GM10248 (cell line): ENCODE data around the gene EFCAB13.
A peak's percentile ranks its signal among the peaks of the same experiment; 100 is the strongest.

Experiments used
- CTCF ChIA-PET: fragments of 300-600 bp; sonication (Branson Sonifier 250); formaldehyde crosslinking; extraction: SDS; loops from one replicate; lab custom pipeline; 2021; ENCODE audit warnings: antibody characterized with exemption; lab: Yijun Ruan, JAX
- POLR2A ChIA-PET: fragments of 350-650 bp; sonication (Branson Sonifier 250); formaldehyde crosslinking; extraction: SDS; loops from one replicate; lab custom pipeline; 2020; ENCODE audit warnings: antibody characterized with exemption; lab: Yijun Ruan, JAX
- DNase-seq: peaks from one replicate; pipeline ENCODE4 v3.0.0; 2012; ENCODE audit errors: extremely low spot score
- CTCF ChIP-seq: IDR thresholded peaks from 2 replicates; pipeline ENCODE4 v1.5.1; 2012; ENCODE audit warnings: mild to moderate bottlenecking, low read depth; ENCODE audit errors: extremely low read depth, missing control alignments, control extremely low read depth

The EFCAB13 gene

GRCh38 chr17:47286198-47286914 is 37.4 kb upstream of the EFCAB13 start:
- no peak for TF ChIP-seq CTCF
- CTCF ChIA-PET = interaction anchor here (0.9 to 6.4 kb wide), 16 partner anchors 9 to 60 kb away, joined by 3 to 42 read pairs (median 5); partner anchors contain the start of gene EFCAB13
- DNase-seq = peak; percentile 71
- POLR2A ChIA-PET = interaction anchor here (0.8 kb wide), 1 partner anchor 10 kb away, joined by 3 read pairs; no protein-coding TSS in a partner anchor

- TF ChIP-seq CTCF = no peak
- CTCF ChIA-PET = interaction anchor here (0.9 to 6.4 kb wide), 16 partner anchors 8 to 61 kb away, joined by 3 to 42 read pairs (median 5); partner anchors contain the start of gene EFCAB13
- no peak for DNase-seq
- POLR2A ChIA-PET = interaction anchor here (0.8 kb wide), 2 partner anchors 9 to 33 kb away, joined by 3 read pairs; partner anchors contain the start of gene ITGB3
These were observed 36.7 kb upstream of the EFCAB13 start for GRCh38 chr17:47287068-47287467.

- ChIA-PET POLR2A (interaction anchor here (0.8 kb wide), 1 partner anchor 34 kb away, joined by 3 read pairs; the partner anchor contains the start of gene ITGB3), CTCF (interaction anchor here (0.7 to 6.4 kb wide), 11 partner anchors 9 to 62 kb away, joined by 3 to 42 read pairs (median 5); no protein-coding TSS in a partner anchor)
- TF ChIP-seq CTCF = no peak
- no peak for DNase-seq
These were observed 36.1 kb upstream of the EFCAB13 start for GRCh38 chr17:47287639-47288038.

- ChIA-PET POLR2A (no interaction called here), CTCF (interaction anchor here (0.8 to 6.4 kb wide), 6 partner anchors 10 to 68 kb away, joined by 3 to 42 read pairs (median 5); no protein-coding TSS in a partner anchor)
- no peak for TF ChIP-seq CTCF
- no peak for DNase-seq
These were observed 35.1 kb upstream of the EFCAB13 start for GRCh38 chr17:47288531-47289116.

- POLR2A ChIA-PET = no interaction called here
- no peak for DNase-seq
- no peak for TF ChIP-seq CTCF
- CTCF ChIA-PET = interaction anchor here (0.8 to 6.4 kb wide), 6 partner anchors 9 to 69 kb away, joined by 3 to 42 read pairs (median 4); no protein-coding TSS in a partner anchor
These were observed 34.5 kb upstream of the EFCAB13 start for GRCh38 chr17:47289302-47289701.

- ChIA-PET POLR2A (no interaction called here), CTCF (interaction anchor here (1.2 to 6.4 kb wide), 3 partner anchors 9 to 25 kb away, joined by 8 to 42 read pairs (median 24); no protein-coding TSS in a partner anchor)
- DNase-seq = no peak
- no peak for TF ChIP-seq CTCF
These were observed 32.9 kb upstream of the EFCAB13 start for GRCh38 chr17:47290870-47291241.
